ENCODE data around the gene RDH12. TPM values are rescaled to one million over a fixed set of nuclear protein-coding genes. Genes with fewer than 3 reads are reported as not detected.

RDH12 gene
- total and polyA plus RNA-seq, 2 experiments from 2014 or later, result not detected

GRCh38 chr14:67748312-67748711 is 46.6 kb downstream of the RDH12 start:
- peaks cover 14% of the 10 kb centered on the region; the same call in 1 of the 2 replicates for H3K36me3 ChIP-seq (ENCODE audit: low read depth)
- H3K9me3 ChIP-seq (ENCODE audit: low read depth), result no peaks in the 10 kb centered on the region
- H3K9ac ChIP-seq, result no peak overlapping the region
- H3K9me2 ChIP-seq (ENCODE audit: insufficient read depth), result no peaks in the 10 kb centered on the region
- in situ Hi-C loops (cut with MboI), result no loop called here
- no peaks in the 10 kb centered on the region for H3K79me2 ChIP-seq (ENCODE audit: insufficient read depth)
- no peak for DNase-seq
- H3K4me2 ChIP-seq (ENCODE audit: unreplicated experiment), result no peak overlapping the region
- TF ChIP-seq EZH2 (IDR thresholded peaks at IDR 0.05; ENCODE audit: insufficient read depth, poor library complexity, severe bottlenecking) (no peak), EZH2phosphoT487 (IDR thresholded peaks at IDR 0.05; ENCODE audit: insufficient read depth, low read depth) (no peak)
- H3K4me3 ChIP-seq, result no peak overlapping the region
- no peak overlapping the region for H3K27ac ChIP-seq
- H4K20me1 ChIP-seq (ENCODE audit: insufficient read depth), result no peaks in the 10 kb centered on the region
- 97 to 99% methylated on average over 10 of the region's 10 CpGs for WGBS, 2 experiments (ENCODE audit: low coverage in 1 of 2, low lambda C conversion rate in 2 of 2, missing lambda C conversion rate in 2 of 2)
- H3K4me1 ChIP-seq (ENCODE audit: insufficient read depth), result no peaks in the 10 kb centered on the region
- H2AFZ ChIP-seq, result no peak overlapping the region
- H3K27me3 ChIP-seq (replicated peaks; ENCODE audit: insufficient read depth), result no peaks in the 10 kb centered on the region
- no peaks in the 10 kb centered on the region for H3F3A ChIP-seq (ENCODE audit: insufficient read depth)

DNA sequence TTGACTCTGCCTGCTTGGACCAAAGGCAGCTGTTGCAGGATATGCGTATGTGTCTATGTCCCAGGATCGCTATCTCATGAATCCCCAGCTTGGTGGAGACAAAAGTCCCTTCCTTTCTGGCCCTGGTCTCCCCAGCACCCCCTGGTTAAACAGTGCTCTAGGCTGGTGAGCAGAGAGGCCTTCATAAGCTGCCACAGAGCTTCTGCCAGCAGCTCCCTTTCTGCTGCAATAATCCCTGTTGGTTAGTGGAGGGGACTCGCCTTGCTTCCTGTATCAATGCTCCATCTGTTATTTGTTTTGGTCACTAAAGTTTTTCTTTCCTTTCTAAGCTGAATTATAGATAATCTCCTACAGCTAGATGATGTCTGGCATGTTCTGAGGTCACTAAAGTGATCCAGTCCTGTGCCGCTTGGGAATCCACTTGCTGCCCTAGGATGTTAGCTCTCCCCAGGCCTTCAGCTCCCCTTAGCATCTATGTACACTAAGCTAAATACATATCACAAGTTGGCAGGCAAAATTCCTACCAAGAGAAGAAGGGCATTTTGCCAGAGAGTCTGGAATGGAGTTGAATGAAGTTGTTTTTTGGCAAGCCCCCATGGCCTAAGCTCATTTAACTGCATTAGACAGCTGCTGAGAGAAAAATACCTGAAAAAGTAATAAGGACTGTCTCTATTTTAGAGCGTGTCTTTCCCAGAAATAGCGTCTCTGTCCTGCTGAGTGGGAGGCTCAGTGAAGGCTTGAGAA is 47.8 kb downstream of the RDH12 start:
- in situ Hi-C loops (cut with MboI), result no loop called here
- Histone ChIP-seq H4K20me1 (ENCODE audit: insufficient read depth) (no peaks in the 10 kb centered on the region), H2AFZ (no peak overlapping the region), H3F3A (ENCODE audit: insufficient read depth) (no peaks in the 10 kb centered on the region), H3K4me2 (ENCODE audit: unreplicated experiment) (no peak overlapping the region), H3K36me3 (ENCODE audit: low read depth) (peaks cover 19% of the 10 kb centered on the region; the same call in 1 of the 2 replicates), H3K9ac (no peak overlapping the region), H3K27me3 (replicated peaks; ENCODE audit: insufficient read depth) (no peaks in the 10 kb centered on the region), H3K4me3 (no peak overlapping the region), H3K4me1 (ENCODE audit: insufficient read depth) (no peaks in the 10 kb centered on the region), H3K79me2 (ENCODE audit: insufficient read depth) (no peaks in the 10 kb centered on the region), H3K9me3 (ENCODE audit: low read depth) (no peaks in the 10 kb centered on the region), H3K27ac (no peak overlapping the region), H3K9me2 (ENCODE audit: insufficient read depth) (no peaks in the 10 kb centered on the region)
- 89 to 92% methylated on average over 6 of the region's 6 CpGs for WGBS, 2 experiments (ENCODE audit: low coverage in 1 of 2, low lambda C conversion rate in 2 of 2, missing lambda C conversion rate in 2 of 2)
- TF ChIP-seq EZH2phosphoT487 (IDR thresholded peaks at IDR 0.05; ENCODE audit: insufficient read depth, low read depth) (no peak), EZH2 (IDR thresholded peaks at IDR 0.05; ENCODE audit: insufficient read depth, poor library complexity, severe bottlenecking) (no peak)
- DNase-seq, result no peak

DNA sequence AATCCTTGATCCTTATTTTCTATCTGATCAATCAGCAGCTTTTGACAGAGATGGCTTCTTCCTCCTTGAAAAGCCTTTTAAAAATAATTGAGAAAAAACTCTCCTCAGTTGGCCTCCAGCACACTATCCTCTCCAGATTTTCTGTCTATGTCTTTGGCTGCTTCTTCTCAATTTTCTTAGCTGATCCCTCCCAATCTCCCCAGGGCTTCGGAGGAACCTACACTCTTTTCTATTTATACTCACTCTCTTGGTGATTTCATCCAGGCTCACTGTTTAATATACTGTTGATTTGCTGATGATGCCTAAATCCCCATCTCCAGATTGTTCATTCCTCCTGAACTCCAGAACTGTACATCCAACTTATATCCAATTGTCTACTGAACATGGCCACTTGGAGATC is 54.8 kb downstream of the RDH12 start:
- Histone ChIP-seq H3K9me3 (ENCODE audit: low read depth) (no peaks in the 10 kb centered on the region), H3K27ac (no peak overlapping the region), H3K79me2 (ENCODE audit: insufficient read depth) (no peaks in the 10 kb centered on the region), H4K20me1 (ENCODE audit: insufficient read depth) (no peaks in the 10 kb centered on the region), H3K4me2 (ENCODE audit: unreplicated experiment) (no peak overlapping the region), H3K36me3 (ENCODE audit: low read depth) (peaks cover 13% of the 10 kb centered on the region; the same call in 1 of the 2 replicates), H3F3A (ENCODE audit: insufficient read depth) (no peaks in the 10 kb centered on the region), H3K4me1 (ENCODE audit: insufficient read depth) (no peaks in the 10 kb centered on the region), H3K9ac (no peak overlapping the region), H3K27me3 (replicated peaks; ENCODE audit: insufficient read depth) (no peaks in the 10 kb centered on the region), H3K9me2 (ENCODE audit: insufficient read depth) (no peaks in the 10 kb centered on the region), H3K4me3 (no peak overlapping the region), H2AFZ (no peak overlapping the region)
- 97 to 100% methylated on average over 1 of the region's 1 CpG for WGBS, 2 experiments (ENCODE audit: low coverage in 1 of 2, low lambda C conversion rate in 2 of 2, missing lambda C conversion rate in 2 of 2)
- in situ Hi-C loops (cut with MboI), result no loop called here
- TF ChIP-seq EZH2phosphoT487 (IDR thresholded peaks at IDR 0.05; ENCODE audit: insufficient read depth, low read depth), result no peak
- TF ChIP-seq EZH2 (IDR thresholded peaks at IDR 0.05; ENCODE audit: insufficient read depth, poor library complexity, severe bottlenecking), result no peak
- no peak for DNase-seq

DNA sequence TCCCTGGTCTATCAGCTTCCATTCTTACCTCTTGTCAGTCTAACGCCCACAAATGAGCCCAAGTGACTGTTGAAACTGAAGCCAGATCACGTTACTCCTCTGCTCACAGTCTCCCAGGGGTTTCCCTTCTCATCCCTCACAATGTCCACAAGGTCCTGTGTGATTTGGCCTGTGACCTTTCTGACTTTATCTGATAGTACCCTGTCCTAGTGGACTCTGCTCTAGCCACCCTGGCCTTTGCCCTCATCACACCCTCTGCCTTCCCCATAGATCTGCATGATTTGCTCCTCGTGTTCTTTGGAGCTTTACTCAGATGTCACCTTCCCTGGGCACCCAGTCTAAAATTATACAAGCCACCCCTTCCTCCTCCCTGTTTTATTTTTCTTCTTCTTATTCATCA is 55.5 kb downstream of the RDH12 start:
- H3K79me2 ChIP-seq (ENCODE audit: insufficient read depth), result no peaks in the 10 kb centered on the region
- in situ Hi-C loops (cut with MboI), result no loop called here
- no peak overlapping the region for H3K4me2 ChIP-seq (ENCODE audit: unreplicated experiment)
- H3K27ac ChIP-seq, result no peak overlapping the region
- no peak overlapping the region for H2AFZ ChIP-seq
- H3K4me1 ChIP-seq (ENCODE audit: insufficient read depth), result no peaks in the 10 kb centered on the region
- no peaks in the 10 kb centered on the region for H3K27me3 ChIP-seq (replicated peaks; ENCODE audit: insufficient read depth)
- H3K36me3 ChIP-seq (ENCODE audit: low read depth), result 0 out of 2 replicates have a peak, but pooled peaks cover 8% of the 10 kb centered on the region
- no peak for DNase-seq
- H3K9me3 ChIP-seq (ENCODE audit: low read depth), result no peaks in the 10 kb centered on the region
- no peak for TF ChIP-seq EZH2 (IDR thresholded peaks at IDR 0.05; ENCODE audit: insufficient read depth, poor library complexity, severe bottlenecking)
- TF ChIP-seq EZH2phosphoT487 (IDR thresholded peaks at IDR 0.05; ENCODE audit: insufficient read depth, low read depth), result no peak
- H3F3A ChIP-seq (ENCODE audit: insufficient read depth), result no peaks in the 10 kb centered on the region
- no peaks in the 10 kb centered on the region for H4K20me1 ChIP-seq (ENCODE audit: insufficient read depth)
- WGBS, 2 experiments (ENCODE audit: low coverage in 1 of 2, low lambda C conversion rate in 2 of 2, missing lambda C conversion rate in 2 of 2), result 98 to 99% methylated on average over 3 of the region's 3 CpGs
- H3K4me3 ChIP-seq, result no peak overlapping the region
- H3K9ac ChIP-seq, result no peak overlapping the region
- H3K9me2 ChIP-seq (ENCODE audit: insufficient read depth), result no peaks in the 10 kb centered on the region
